ENCODE measurements around the gene FN3KRP.

- no peak for TF ChIP-seq POLR2AphosphoS5 (IDR thresholded peaks at IDR 0.05; ENCODE audit: borderline replicate concordance, low read depth, low read length)
- no peak for TF ChIP-seq EZH2 (IDR thresholded peaks at IDR 0.05)
Measured at GRCh38 chr17:82720204-82720603, 3.7 kb downstream of the FN3KRP start.

Measured in SK-N-MC (cell line).